GM13977 (cell line): Measurements from ENCODE around the gene TMEM60.
"Not testable (repeated sequence)": the region's sequence is repeated elsewhere in the genome, so short reads cannot be mapped to it uniquely, and the experiment has no call there.

Experiments
- DNase-seq: peaks from one replicate; pipeline ENCODE4 v3.0.0; 2012; ENCODE audit warnings: low spot score
- CTCF ChIP-seq: IDR thresholded peaks from 2 replicates; pipeline ENCODE4 v1.5.1; 2012; ENCODE audit warnings: mild to moderate bottlenecking, control low read depth; ENCODE audit not compliant: insufficient read depth; ENCODE audit errors: extremely low read depth, missing control alignments
- in situ Hi-C: fragments of 300-500 bp; cut with MboI; formaldehyde crosslinking; loops from one replicate; pipeline ENCODE4 v1.12.0; 2022; ENCODE audit warnings: low sequenced_read_pairs, low pct_unique_long_range_greater_than_20kb, mixed read lengths, inconsistent platforms; ENCODE audit not compliant: unreplicated experiment

The TMEM60 gene

DNA sequence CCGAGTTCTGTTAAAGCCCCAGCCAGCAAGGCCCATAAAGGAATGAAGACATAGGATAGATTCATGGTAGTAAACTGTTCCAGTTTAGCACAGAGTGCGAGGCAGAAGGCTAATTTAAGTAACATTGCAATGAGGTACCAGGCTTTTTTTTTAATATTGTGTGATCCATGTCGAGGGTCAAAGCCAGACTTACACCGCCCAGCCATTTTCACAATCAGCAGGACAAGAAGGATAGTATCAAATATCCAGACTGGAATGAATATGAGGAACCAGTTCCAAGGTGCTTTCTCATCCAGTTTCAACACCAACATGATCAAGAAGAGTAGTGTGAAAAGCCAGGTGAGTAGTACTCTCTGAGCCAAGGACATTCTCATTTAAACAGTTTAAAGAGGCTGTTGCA, 4.2 kb downstream of the TMEM60 start:
- no peak for DNase-seq
- TF ChIP-seq CTCF, result no peak
- in situ Hi-C loops, result loop anchor here (10.0 kb wide), 1 partner anchor 121 kb away; no protein-coding TSS in a partner anchor

GRCh38 chr7:77791956-77792355, 6.3 kb downstream of the TMEM60 start:
- in situ Hi-C loops, result loop anchor here (10.0 kb wide), 1 partner anchor 123 kb away; no protein-coding TSS in a partner anchor
- no peak for DNase-seq
- TF ChIP-seq CTCF, result no peak

DNA sequence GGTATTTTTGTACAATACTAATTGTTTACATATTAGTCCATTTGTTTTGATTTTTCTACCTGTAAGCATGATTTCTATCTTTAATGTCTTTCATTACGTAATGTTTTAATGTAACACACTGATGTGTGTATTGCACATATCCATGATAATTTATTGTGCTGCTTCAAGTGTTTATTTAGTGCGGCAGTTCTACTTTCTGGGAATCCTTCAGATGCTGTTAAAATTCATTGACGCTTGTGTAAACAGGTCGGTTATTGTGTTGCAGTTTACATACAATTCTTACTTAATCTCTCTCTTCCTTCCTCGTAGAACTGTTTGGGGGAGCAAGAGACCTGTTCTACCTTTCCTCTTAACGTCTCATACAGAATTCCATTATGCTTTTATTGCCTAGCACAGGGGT, 6.9 kb downstream of the TMEM60 start:
- in situ Hi-C loops, result loop anchor here (10.0 kb wide), 1 partner anchor 123 kb away; no protein-coding TSS in a partner anchor
- no peak for TF ChIP-seq CTCF

GRCh38 chr7:77788327-77788902, 9.8 kb downstream of the TMEM60 start:
- in situ Hi-C loops, result no loop called here
- no peak for TF ChIP-seq CTCF
- DNase-seq, result no peak

More for the DNA sequence above, 6.9 kb downstream of the TMEM60 start:
- no peak for DNase-seq

GRCh38 chr7:77786741-77787140, 11.5 kb downstream of the TMEM60 start:
- DNase-seq, result no peak
- in situ Hi-C loops, result no loop called here
- no peak for TF ChIP-seq CTCF

- no peak for TF ChIP-seq CTCF
- no peak for DNase-seq
Observed at GRCh38 chr7:77786018-77786417, 12.2 kb downstream of the TMEM60 start.

GRCh38 chr7:77784426-77784825, 13.8 kb downstream of the TMEM60 start:
- in situ Hi-C loops, DNase-seq: not testable (repeated sequence)

More at GRCh38 chr7:77786018-77786417, 12.2 kb downstream of the TMEM60 start:
- in situ Hi-C loops, result no loop called here
